ENCODE data around the gene CLTCL1. TPM values are rescaled to one million over a fixed set of nuclear protein-coding genes. Genes with fewer than 3 reads are reported as not detected.

CLTCL1 gene
- total and polyA plus RNA-seq, 9 of the 15 experiments (the other 6 are each of a cell fraction or from before 2014, with no cell fraction given) = 1.1 to 11.7 (median 5.0) TPM

- TF ChIP-seq DEAF1 (CRISPR knock-in tag; IDR thresholded peaks at IDR 0.05) = no peak
- no peak for TF ChIP-seq SRF (CRISPR knock-in tag; IDR thresholded peaks at IDR 0.05)
- TF ChIP-seq GABPB2 (CRISPR knock-in tag; conservative IDR thresholded peaks at IDR 0.05) = 0 out of 2 replicates have a peak, but pooled peaks have one; percentile 58
- TF ChIP-seq ZNF668 (CRISPR knock-in tag; IDR thresholded peaks at IDR 0.05) = no peak
- no peak for TF ChIP-seq TFAP4 (CRISPR knock-in tag; IDR thresholded peaks at IDR 0.05; ENCODE audit: borderline replicate concordance)
- no peak for TF ChIP-seq TAF9B (IDR thresholded peaks at IDR 0.05; ENCODE audit: partially characterized antibody)
- no peak for TF ChIP-seq SMAD4 (CRISPR knock-in tag; conservative IDR thresholded peaks at IDR 0.05)
- TF ChIP-seq MAFG (tag; conservative IDR thresholded peaks at IDR 0.05) = 0 out of 2 replicates have a peak, but pooled peaks have one; percentile 59
- TF ChIP-seq ZNF277 (CRISPR knock-in tag; IDR thresholded peaks at IDR 0.05; ENCODE audit: borderline replicate concordance) = no peak
- TF ChIP-seq MLX (CRISPR knock-in tag; conservative IDR thresholded peaks at IDR 0.05) = peak in 1 of 2 experiments; percentile 35; a peak in 1 of 4 replicates
- TF ChIP-seq, protein P1, sequence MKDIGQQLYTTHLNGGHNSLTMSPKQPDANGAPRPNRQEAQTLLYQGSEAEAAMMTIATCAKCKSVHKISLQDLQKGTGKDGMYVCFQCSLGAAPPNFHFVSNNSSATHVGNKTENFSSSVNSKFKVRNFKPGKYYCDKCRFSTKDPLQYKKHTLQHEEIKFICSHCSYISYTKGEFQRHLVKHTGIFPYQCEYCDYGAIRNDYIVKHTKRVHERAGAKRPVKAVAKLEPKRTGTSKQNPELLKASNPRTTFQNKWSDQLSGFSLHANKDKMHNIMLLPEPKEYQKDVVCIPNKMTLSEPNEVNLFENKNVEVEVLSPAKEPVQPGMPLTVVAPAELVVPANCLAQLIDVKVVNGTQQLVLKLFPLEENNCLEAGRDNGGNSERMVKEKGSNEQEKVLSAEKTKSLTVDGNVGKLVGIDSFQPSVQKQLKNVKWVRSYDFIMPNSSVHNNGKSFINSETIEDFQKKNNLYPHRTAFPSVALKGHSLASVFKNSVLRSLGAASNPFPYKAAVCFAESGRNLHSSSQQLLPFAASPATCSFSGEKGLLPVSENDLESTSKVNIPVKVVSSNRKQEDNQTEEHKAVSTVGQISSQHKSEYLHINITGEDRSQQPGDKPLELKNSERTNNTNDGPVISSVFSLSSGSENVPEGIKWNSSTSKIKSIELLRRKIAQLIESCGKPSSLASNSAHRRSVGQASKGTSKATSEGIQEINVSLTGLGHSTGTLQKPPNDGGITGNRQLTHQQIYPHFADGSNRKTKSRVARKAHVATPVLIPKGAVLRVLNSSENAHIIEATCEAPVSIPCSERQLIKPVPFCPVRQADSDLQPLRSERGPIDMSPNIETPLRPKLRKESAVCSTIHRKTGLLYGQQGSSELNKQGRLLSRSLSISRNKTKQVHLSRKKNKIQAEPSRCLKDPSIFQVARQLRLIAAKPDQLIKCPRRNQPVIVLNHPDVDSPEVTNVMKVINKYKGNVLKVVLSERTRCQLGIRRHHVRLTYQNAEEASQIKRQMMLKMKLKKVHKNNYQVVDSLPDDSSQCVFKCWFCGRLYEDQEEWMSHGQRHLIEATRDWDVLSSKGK (CRISPR knock-in tag; IDR thresholded peaks at IDR 0.05) = no peak
- no peak for TF ChIP-seq ZNF232 (CRISPR knock-in tag; IDR thresholded peaks at IDR 0.05)
- no peak for TF ChIP-seq TAF15 (IDR thresholded peaks at IDR 0.05; ENCODE audit: low read depth, low read length)
- 0 out of 2 replicates have a peak, but pooled peaks have one; percentile 40 for TF ChIP-seq FOXK1 (CRISPR knock-in tag; IDR thresholded peaks at IDR 0.05; ENCODE audit: borderline replicate concordance)
- TF ChIP-seq HMGN3 (IDR thresholded peaks at IDR 0.05; ENCODE audit: borderline replicate concordance, extremely low read depth, insufficient read length, low read depth, low read length) = no peak
- TF ChIP-seq TAF1 (IDR thresholded peaks at IDR 0.05; ENCODE audit: control insufficient read depth, extremely low read depth, insufficient read depth, low read length, severe bottlenecking) = no peak
- peak in 1 of 2 experiments; percentile 69; a peak in 2 of 4 replicates for TF ChIP-seq RCOR1 (IDR thresholded peaks at IDR 0.05; ENCODE audit: borderline replicate concordance in 1 of 2, low read depth in 2 of 2, low read length in 2 of 2)
These were observed 1.9 kb downstream of the CLTCL1 start (continued) for GRCh38 chr22:19289475-19290161.
